HG02973 (cell line): Measurements from ENCODE around the gene TSSC4.
A peak's percentile ranks its signal among the peaks of the same experiment; 100 is the strongest.

Experiments used
- ATAC-seq: cut with Tn5 transposase; IDR thresholded peaks from one replicate; pipeline ENCODE4 v1.9.1; 2021; ENCODE audit warnings: moderate library complexity; ENCODE audit not compliant: unreplicated experiment

Gene TSSC4

DNA sequence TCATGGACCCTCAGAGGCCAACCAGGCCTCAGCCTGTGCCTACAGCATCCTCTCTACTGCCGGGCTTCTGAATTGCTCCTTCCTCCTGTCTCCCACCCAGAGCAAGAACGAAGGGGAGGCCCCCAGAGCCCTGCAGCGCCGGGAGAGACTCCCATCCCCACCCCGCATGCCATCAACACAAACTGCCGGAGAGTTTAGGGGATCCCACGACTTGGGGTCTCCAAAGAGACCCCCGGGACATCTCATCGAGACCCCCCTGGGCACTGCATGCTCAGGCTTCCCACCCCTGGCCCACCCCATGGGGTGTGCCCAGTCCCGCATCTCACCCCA, 31.7 kb upstream of the TSSC4 start:
- no peak for ATAC-seq

- ATAC-seq: no peak
Measured at GRCh38 chr11:2369320-2369719, 31.2 kb upstream of the TSSC4 start.

DNA sequence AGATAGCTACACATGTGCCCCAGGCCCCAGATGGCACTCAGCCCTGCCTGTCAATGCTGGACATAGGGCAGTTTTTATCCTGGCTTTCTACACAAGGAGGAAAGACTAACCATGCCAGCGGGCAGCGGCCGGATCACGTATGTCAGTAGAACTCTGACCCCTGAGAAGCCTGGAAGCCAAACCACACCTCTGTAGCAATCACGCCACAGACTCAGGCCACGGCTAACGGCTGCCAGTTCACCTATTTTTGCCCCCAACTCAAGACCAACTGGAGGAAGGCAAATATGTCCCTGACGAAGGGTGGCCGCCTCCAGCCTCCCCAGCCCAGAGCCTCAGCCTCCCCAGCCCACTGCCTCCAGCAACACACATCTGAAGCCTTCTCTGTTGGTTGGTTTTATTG, 30.7 kb upstream of the TSSC4 start:
- no peak for ATAC-seq

- no peak for ATAC-seq
Measured at GRCh38 chr11:2374456-2375201, 25.9 kb upstream of the TSSC4 start.

DNA sequence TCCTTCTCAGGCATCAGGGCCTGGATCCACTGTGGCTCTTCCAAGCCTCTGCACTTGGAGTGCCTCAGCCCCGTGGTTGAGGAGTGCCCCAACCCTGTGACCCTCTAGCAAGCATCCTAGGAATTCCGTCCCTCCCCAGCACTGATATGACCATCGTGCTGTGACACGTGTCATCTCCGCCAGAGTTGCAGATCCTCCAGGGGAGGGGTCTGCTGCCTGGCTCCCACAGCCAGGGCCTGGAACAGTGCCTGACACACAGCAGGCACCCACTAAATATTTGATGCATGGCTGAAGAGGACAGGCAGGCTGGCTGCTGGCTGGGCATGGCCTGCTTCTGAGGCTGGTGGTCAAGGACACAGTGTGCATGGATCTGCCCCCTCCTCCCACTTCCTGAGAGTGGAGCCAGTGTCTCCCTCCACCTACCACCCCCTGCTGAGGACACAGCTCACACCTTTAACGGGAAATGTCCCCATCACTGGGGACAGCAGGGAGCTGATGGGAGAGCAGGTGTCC, 25.2 kb upstream of the TSSC4 start:
- no peak for ATAC-seq

DNA sequence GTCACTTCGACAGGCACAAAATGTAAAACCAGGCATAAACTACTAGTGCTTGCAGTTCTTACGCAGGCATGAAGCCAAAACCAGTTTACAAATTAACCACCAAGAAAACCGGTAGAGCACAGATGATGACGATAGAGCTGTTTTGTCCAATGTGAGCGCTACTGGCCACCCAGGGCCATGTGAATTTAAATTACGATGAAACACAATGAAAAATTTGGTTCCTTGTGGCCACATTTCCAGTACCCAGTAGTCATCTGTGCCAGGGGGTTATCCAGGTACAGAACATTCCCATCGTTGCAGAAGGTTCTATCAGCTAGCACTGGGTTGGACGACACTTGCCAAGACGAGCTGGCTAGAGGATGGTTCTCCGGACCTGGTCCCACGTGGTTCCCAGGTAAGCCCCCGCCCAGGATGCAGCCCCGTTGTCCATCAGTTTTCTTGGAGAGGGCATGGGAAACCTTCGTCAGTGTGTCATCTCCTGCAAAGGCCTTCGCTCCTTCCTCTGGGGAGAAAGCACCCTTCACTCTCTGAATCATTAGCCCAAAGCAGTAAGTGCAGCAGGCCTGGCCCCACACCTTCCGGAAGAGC, 24.5 kb upstream of the TSSC4 start:
- no peak for ATAC-seq

DNA sequence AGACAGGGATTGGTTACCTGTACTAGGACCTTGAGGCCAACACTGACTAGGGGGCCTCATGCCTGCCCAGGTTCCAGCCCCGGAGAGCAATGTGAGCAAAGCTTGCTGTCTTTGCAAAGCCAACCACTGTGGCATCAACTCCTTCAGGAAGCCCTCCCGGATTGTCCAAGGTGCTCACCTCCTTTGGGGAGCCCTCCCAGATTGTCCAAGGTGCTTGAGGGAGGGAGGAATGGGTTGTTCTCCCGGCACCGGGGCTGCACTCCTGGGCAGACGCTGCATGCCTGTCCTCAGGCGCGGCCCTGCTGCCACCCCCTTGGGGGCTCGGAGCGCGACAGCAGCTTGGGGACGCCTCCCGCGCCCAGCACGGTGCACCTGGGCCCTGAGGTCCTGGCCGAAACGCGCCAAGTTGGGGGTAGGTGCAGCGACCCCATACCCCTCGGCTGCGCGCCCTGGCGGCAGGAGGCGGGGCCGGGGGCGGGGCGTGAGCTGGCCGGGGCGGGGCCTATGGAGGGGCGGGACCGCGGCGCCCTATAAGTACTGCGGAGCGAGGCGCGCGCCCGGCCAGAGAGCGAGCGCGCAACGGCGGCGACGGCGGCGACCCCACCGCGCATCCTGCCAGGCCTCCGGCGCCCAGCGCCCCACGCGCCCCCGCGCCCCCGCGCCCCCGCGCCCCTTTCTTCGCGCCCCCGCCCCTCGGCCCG, 23.6 kb upstream of the TSSC4 start, which contains the start of gene CD81:
CD81 (plus strand) TSS at position 560 of the 701 bp plus-strand sequence. CDS start 240 bp downstream, outside the sequence.
- ATAC-seq: peak; percentile 31

DNA sequence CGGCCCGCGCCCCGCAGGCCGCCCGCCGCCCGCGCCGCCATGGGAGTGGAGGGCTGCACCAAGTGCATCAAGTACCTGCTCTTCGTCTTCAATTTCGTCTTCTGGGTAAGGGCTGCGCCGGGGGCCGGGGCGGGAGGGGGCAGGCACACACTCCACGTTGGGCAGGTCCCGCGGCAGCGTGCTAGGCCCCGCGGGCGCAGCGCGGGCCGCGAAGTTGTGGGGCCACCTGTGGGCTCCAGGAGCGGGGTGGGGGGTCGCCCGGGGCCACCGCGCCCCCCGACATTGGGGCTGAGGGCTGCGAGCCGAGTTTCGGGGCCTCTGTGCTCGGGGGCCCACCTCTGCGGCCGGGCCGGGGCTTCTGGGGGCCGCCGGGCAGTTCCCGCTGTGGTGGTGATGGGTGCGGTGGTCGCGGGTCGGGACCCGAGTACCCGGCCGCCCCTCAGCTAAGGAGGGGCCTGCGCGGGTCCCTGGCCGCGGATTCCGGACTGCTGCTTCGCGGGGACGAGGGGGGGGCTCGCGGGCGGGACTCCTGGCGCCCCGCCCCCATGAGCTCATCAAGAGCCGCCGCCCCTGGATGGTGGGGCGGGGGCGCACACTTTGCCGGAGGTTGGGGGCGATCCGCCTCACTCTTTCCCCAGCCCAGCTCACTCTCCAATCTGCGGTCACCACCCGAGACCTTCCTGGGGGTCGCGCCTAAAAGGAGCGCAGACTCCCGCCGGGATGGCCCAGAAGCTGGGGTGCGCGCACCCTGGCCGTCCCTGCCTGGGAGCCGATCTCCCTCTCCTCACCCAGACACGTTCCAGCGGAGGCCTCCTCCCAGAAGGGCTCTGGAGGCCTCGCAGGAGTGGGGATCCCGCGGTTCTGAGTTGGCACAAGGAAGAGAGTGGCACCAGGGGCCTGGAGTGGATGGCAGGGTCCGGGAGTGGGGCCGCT, 22.8 kb upstream of the TSSC4 start:
- peak; percentile 9 for ATAC-seq

DNA sequence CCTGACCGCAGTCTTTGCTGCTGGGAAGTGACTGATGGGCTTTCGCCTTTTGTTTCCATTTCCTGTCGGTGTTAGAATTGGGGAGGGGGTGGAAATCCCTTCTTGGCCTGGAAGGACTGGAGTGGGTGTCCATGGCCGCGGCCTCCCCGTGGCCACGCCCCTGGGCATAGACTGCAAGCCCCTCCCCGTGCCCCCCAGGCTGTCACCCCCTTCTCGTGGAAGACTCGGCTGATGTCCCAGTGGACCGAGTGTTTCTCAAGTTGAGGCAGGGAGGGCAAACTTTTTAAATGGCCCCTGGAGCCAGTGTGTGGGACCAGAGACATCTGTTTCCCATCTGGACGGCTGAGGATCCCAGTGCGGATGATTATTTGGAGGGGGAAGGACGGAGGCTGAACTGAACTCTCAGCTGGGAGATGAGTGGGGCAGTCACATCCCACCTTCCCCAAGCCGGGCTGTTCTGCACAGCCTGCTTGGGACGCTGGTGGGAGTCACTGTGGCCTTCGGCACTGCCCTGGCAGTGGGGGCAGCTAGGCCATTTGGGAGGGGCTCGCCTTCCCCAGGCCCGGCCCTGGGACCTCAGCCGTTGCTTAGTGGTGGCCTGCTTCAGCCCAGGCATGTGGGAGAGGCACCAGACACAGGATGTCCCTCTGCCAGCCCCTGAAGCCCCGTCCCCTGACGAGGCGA, 21.9 kb upstream of the TSSC4 start:
- ATAC-seq: no peak

DNA sequence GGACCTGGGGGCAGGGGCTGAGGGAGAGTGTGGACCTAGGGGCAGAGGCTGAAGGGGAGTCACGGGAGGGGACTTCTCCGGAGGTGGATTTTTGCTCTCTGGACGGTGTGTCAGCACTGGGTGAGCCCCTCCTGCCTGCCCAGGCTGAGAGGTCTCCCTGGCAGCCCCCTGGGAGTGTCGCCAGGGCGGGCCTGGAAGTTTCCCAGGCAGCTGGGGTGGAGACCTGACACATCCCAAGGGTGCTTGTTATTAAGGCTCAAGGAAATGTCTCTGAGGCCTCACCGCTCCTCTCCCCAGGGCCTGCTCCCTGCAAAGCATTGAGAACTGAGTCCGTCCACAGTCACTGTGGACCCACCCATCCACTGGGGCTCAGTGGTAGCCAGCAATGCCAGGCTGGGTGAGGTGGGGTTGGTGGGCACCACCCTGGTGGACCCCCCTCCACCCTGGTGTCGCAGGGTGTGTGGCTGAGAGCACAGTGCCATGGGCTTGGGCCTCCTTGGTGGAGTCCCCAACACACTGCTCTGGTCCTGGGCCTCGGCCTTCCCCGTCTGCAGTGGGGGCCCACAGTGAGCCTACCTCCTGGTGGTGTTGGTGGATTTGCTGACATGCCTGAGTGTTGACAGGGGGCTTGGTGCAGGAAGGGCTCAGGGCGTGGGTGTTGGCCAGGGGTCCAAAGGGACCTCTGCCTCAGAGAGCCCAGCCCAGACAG, 20.9 kb upstream of the TSSC4 start:
- no peak for ATAC-seq

GRCh38 chr11:2380396-2380795, 20.2 kb upstream of the TSSC4 start:
- ATAC-seq: no peak

GRCh38 chr11:2380807-2381350, 19.7 kb upstream of the TSSC4 start:
- ATAC-seq: no peak

GRCh38 chr11:2381494-2382128, 18.9 kb upstream of the TSSC4 start:
- no peak for ATAC-seq

- ATAC-seq: no peak
Measured at GRCh38 chr11:2382129-2382517, 18.4 kb upstream of the TSSC4 start.

GRCh38 chr11:2382936-2383851, 17.4 kb upstream of the TSSC4 start:
- ATAC-seq: no peak

- no peak for ATAC-seq
Measured at GRCh38 chr11:2383852-2384804, 16.4 kb upstream of the TSSC4 start.
